Endothelial cell of umbilical vein (primary cell): ENCODE results near the gene AUTS2. TPM values are rescaled to one million over a fixed set of nuclear protein-coding genes. Genes with fewer than 3 reads are reported as not detected.

Source experiments
- BruUV-seq: library from RNA; stranded (reverse); fragments of 400-500 nt; replicated peaks from 2 replicates; lab custom pipeline; 2021; lab: Mats Ljungman, UMichigan
- CTCF ChIA-PET: fragments of 300-600, 350-600 bp; sonication (Branson Sonifier 250); formaldehyde crosslinking; loops from one replicate; lab custom pipeline; 2021; ENCODE audit warnings: antibody characterized with exemption, inconsistent platforms; lab: Charles Lee
- POLR2A ChIA-PET: fragments of 300-600, 350-600 bp; sonication (Branson Sonifier 250); formaldehyde crosslinking; loops from one replicate; lab custom pipeline; 2021; ENCODE audit warnings: antibody characterized with exemption, inconsistent platforms; lab: Charles Lee
- DNase-seq: peaks from one replicate; pipeline ENCODE4 v3.0.0-alpha.2; 2011; ENCODE audit warnings: low read depth, low spot score
- FAIRE-seq: peaks from 2 replicates; lab custom pipeline; 2011; peaks lifted over from hg19 to GRCh38; lab: Jason Lieb, UNC
- H2AFZ ChIP-seq: 2 replicates; pipeline ENCODE4 v1.6.0; 2012; ENCODE audit warnings: low read depth, low read length, control low read depth, inconsistent platforms
- H3K27ac ChIP-seq: 2 replicates; pipeline ENCODE4 v1.5.1; 2011; ENCODE audit warnings: low read depth, mild to moderate bottlenecking, control low read depth, low read length, moderate library complexity; ENCODE audit not compliant: insufficient read depth
- H3K27me3 ChIP-seq, 2 experiments: 2 replicates each; pipeline versions ENCODE4 v1.6.0 to v1.6.1; 2011; ENCODE audit warnings: low read length in 2 of 2, mixed read lengths in 1 of 2; ENCODE audit not compliant: control insufficient read depth in 2 of 2, insufficient read depth in 2 of 2
- H3K36me3 ChIP-seq, 2 experiments: 2 replicates in 1 of 2; 3 replicates in 1 of 2; pipeline ENCODE4 v1.5.1; 2011; ENCODE audit warnings: low read length in 2 of 2, mild to moderate bottlenecking in 1 of 2, moderate library complexity in 1 of 2; ENCODE audit not compliant: control insufficient read depth in 2 of 2, insufficient read depth in 2 of 2; ENCODE audit errors: extremely low read depth in 1 of 2
- H3K4me1 ChIP-seq: 3 replicates; pipeline ENCODE4 v1.5.1; 2011; ENCODE audit warnings: mild to moderate bottlenecking, low read length; ENCODE audit not compliant: control insufficient read depth, insufficient read depth; ENCODE audit errors: extremely low read depth
- H3K4me2 ChIP-seq: 2 replicates; pipeline ENCODE4 v1.6.1; 2011; ENCODE audit warnings: low read length, control low read depth, mixed read lengths; ENCODE audit not compliant: insufficient read depth
- H3K4me3 ChIP-seq, 3 experiments: fragments of 200-600 bp in 1 of 3; sonication (generic), shearing (Covaris generic) in 1 of 3; replicated peaks in 1 of 3; 2 replicates each; pipeline ENCODE4 v1.5.1; 2011 to 2016; ENCODE audit warnings: control low read depth in 3 of 3, low read length in 3 of 3, mild to moderate bottlenecking in 2 of 3, inconsistent platforms in 1 of 3, low read depth in 1 of 3, moderate library complexity in 1 of 3; ENCODE audit not compliant: insufficient read depth in 1 of 3
- H3K79me2 ChIP-seq: 2 replicates; pipeline ENCODE4 v1.6.0; 2012; ENCODE audit warnings: low read length, inconsistent platforms; ENCODE audit not compliant: control insufficient read depth, insufficient read depth
- H3K9ac ChIP-seq: replicated peaks from 2 replicates; pipeline ENCODE3; 2011; ENCODE audit warnings: low read length, control low read depth; ENCODE audit not compliant: insufficient read depth; ENCODE audit errors: extremely low read depth
- H3K9me1 ChIP-seq: replicated peaks from 3 replicates; pipeline ENCODE4 v1.6.0; 2011; ENCODE audit warnings: mild to moderate bottlenecking, low read length; ENCODE audit not compliant: control insufficient read depth, insufficient read depth; ENCODE audit errors: extremely low read depth
- H3K9me3 ChIP-seq: replicated peaks from 2 replicates; pipeline ENCODE4 v1.5.1; 2012; ENCODE audit warnings: low read length, inconsistent platforms; ENCODE audit not compliant: control insufficient read depth, insufficient read depth
- H4K20me1 ChIP-seq: replicated peaks from 2 replicates; pipeline ENCODE3; 2011; ENCODE audit warnings: mild to moderate bottlenecking, low read length; ENCODE audit not compliant: control insufficient read depth, insufficient read depth; ENCODE audit errors: extremely low read depth
- CTCF ChIP-seq, 2 donors: IDR thresholded peaks; 1 replicate in 1 of 2; 2 replicates in 1 of 2; pipeline ENCODE4 v1.5.1; 2011; ENCODE audit warnings: low read length in 2 of 2, mild to moderate bottlenecking in 2 of 2, moderate library complexity in 2 of 2, control low read depth in 1 of 2, inconsistent platforms in 1 of 2, low read depth in 1 of 2; ENCODE audit not compliant: insufficient read depth in 1 of 2; ENCODE audit errors: extremely low read depth in 1 of 2
- EZH2 ChIP-seq: IDR thresholded peaks from 2 replicates; pipeline ENCODE4 v1.6.1; 2012; ENCODE audit warnings: borderline replicate concordance, low read depth, mild to moderate bottlenecking, moderate library complexity, low read length, inconsistent platforms; ENCODE audit not compliant: severe bottlenecking
- FOS ChIP-seq: IDR thresholded peaks from 2 replicates; pipeline ENCODE4 v1.6.1; 2011; ENCODE audit warnings: mild to moderate bottlenecking, low read length, moderate library complexity, borderline replicate concordance; ENCODE audit not compliant: insufficient read depth
- GATA2 ChIP-seq: IDR thresholded peaks from 2 replicates; pipeline ENCODE4 v1.7.0; 2011; ENCODE audit warnings: low read depth, mild to moderate bottlenecking, moderate library complexity, mixed read lengths, low read length; ENCODE audit not compliant: insufficient read length, insufficient read depth
- JUN ChIP-seq: IDR thresholded peaks from 2 replicates; pipeline ENCODE4 v1.6.1; 2011; ENCODE audit warnings: borderline replicate concordance, low read depth; ENCODE audit not compliant: insufficient read length, insufficient read depth
- MAX ChIP-seq: IDR thresholded peaks from 2 replicates; pipeline ENCODE4 v1.6.1; 2011; ENCODE audit not compliant: insufficient read depth, insufficient read length
- MYC ChIP-seq: IDR thresholded peaks from one replicate; pipeline ENCODE4 v1.6.1; 2011; ENCODE audit warnings: mild to moderate bottlenecking, low read depth, low read length
- POLR2A ChIP-seq: IDR thresholded peaks from 2 replicates; pipeline ENCODE4 v1.6.1; 2012; ENCODE audit warnings: low read depth, mild to moderate bottlenecking, control low read depth, low read length
- POLR2AphosphoS5 ChIP-seq: IDR thresholded peaks from 2 replicates; pipeline ENCODE4 v1.6.1; 2012; ENCODE audit warnings: low read depth, mild to moderate bottlenecking, control low read depth, low read length, moderate library complexity; ENCODE audit not compliant: insufficient read depth
- dilution Hi-C: fragments of 300-500 bp; cut with MboI; formaldehyde crosslinking; loops from one replicate; pipeline ENCODE4 v1.15.0; 2019; ENCODE audit warnings: low sequenced_read_pairs; ENCODE audit not compliant: extremely low pct_ligation_motif_present
- intact Hi-C: fragments of 100-400 bp; cut with micrococcal nuclease; formaldehyde crosslinking; loops from one replicate; pipeline ENCODE4 v1.10.0; 2022
- polyA plus RNA-seq, 4 experiments: library from polyadenylated mRNA; depleted of rRNA in 3 of 4; stranded (reverse) in 3 of 4; unstranded in 1 of 4; fragments of >200 nt; gene quantifications; 2 replicates each; pipeline versions ENCODE4 v1.2.1 to v1.2.3, GENCODE V29; 2011 to 2012; ENCODE audit warnings: missing spikeins in 1 of 4
- total RNA-seq: library from RNA; stranded (reverse); gene quantifications from 2 replicates; pipeline ENCODE4 v1.2.3, GENCODE V29; 2021

AUTS2 gene
- total and polyA plus RNA-seq, 2 donors (not counting 3 experiments of a cell fraction or from before 2014, with no cell fraction given), result 0.59 to 8.0 TPM

- H3K36me3 ChIP-seq, result no peaks in the 10 kb centered on the region
- no peaks in the 10 kb centered on the region for H3K9me3 ChIP-seq
- FAIRE-seq (no peak), DNase-seq (no peak)
- H2AFZ ChIP-seq, result no peak overlapping the region
- ChIA-PET CTCF (no interaction called here), POLR2A (no interaction called here)
- H3K27me3 ChIP-seq, result no peaks in the 10 kb centered on the region
- H4K20me1 ChIP-seq, result no peaks in the 10 kb centered on the region
- H3K27ac ChIP-seq, result no peak overlapping the region
- no peak for TF ChIP-seq GATA2
- TF ChIP-seq CTCF (IDR thresholded peaks at IDR 0.05; ENCODE audit: extremely low read depth in 1 of 2, insufficient read depth in 1 of 2, low read depth in 1 of 2, low read length in 2 of 2), result no peak
- TF ChIP-seq POLR2A, result no peak
- no peak for TF ChIP-seq MAX
- no peak for TF ChIP-seq EZH2
- TF ChIP-seq FOS, result no peak
- TF ChIP-seq MYC, result no peak
- no peak for TF ChIP-seq POLR2AphosphoS5
- TF ChIP-seq JUN, result no peak
- dilution Hi-C loops (no loop called here), intact Hi-C loops (no loop called here)
- no peak overlapping the region for H3K4me3 ChIP-seq
- no TSS peak for BruUV-seq
- no peak overlapping the region for H3K9ac ChIP-seq
- H3K4me1 ChIP-seq, result no peaks in the 10 kb centered on the region
- no peak overlapping the region for H3K4me2 ChIP-seq
- no peaks in the 10 kb centered on the region for H3K79me2 ChIP-seq
- no peaks in the 10 kb centered on the region for H3K9me1 ChIP-seq
These were observed 1062.5 kb downstream of the AUTS2 start for GRCh38 chr7:70660819-70661191.
